ENCODE results near the gene ZNF565.
"Not testable (repeated sequence)": the region's sequence is repeated elsewhere in the genome, so short reads cannot be mapped to it uniquely, and the experiment has no call there.

Gene ZNF565

GRCh38 chr19:36236304-36236945, 22.0 kb upstream of the ZNF565 start:
- no peaks in the 10 kb centered on the region for H3K4me1 Mint-ChIP-seq (ENCODE audit: low read depth)
- DNase-seq: no peak
- H3K27ac Mint-ChIP-seq: no peak overlapping the region
- H3K9me3 Mint-ChIP-seq: peaks cover 62% of the 10 kb centered on the region
- no peaks in the 10 kb centered on the region for H3K27me3 Mint-ChIP-seq
- peaks cover 91% of the 10 kb centered on the region for H3K36me3 Mint-ChIP-seq (ENCODE audit: low read depth)
- no peak overlapping the region for H3K4me3 Mint-ChIP-seq

- peaks cover 64% of the 10 kb centered on the region for H3K9me3 Mint-ChIP-seq
- not testable (repeated sequence) for H3K27ac Mint-ChIP-seq; DNase-seq; H3K4me3 Mint-ChIP-seq; H3K27me3 Mint-ChIP-seq; H3K4me1 Mint-ChIP-seq (ENCODE audit: low read depth)
- peaks cover 99% of the 10 kb centered on the region for H3K36me3 Mint-ChIP-seq (ENCODE audit: low read depth)
Measured at GRCh38 chr19:36233626-36234025, 19.2 kb upstream of the ZNF565 start.

GRCh38 chr19:36225219-36225892, 10.9 kb upstream of the ZNF565 start:
- Mint-ChIP-seq H3K27ac (peak overlapping the region; percentile 76), H3K4me3 (no peak overlapping the region), H3K9me3 (peaks cover 35% of the 10 kb centered on the region), H3K4me1 (ENCODE audit: low read depth) (peaks cover 28% of the 10 kb centered on the region), H3K36me3 (ENCODE audit: low read depth) (peaks cover 99% of the 10 kb centered on the region), H3K27me3 (no peaks in the 10 kb centered on the region)
- no peak for DNase-seq

DNA sequence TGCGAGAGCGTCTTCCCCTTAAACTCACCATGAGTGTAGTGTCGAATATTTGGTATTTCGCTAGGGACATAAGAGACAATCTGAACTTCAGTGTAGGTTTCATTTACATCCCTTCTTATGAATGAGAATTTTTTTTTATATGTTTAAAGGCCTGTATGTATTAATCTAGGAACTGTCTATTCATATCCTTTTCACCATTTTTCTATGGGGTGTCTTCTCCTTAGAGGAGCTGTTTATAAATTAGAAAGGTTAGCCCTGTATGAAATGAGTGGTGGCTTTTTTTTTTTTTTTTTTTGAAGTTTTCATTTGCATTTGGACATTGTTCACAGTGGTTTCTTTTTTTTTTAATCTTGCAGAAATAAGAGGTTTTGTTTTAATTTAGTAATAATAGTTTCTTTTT, 8.0 kb upstream of the ZNF565 start:
- H3K36me3 Mint-ChIP-seq (ENCODE audit: low read depth): peaks cover 94% of the 10 kb centered on the region
- peaks cover 39% of the 10 kb centered on the region for H3K4me1 Mint-ChIP-seq (ENCODE audit: low read depth)
- H3K27me3 Mint-ChIP-seq: no peaks in the 10 kb centered on the region
- no peak overlapping the region for H3K4me3 Mint-ChIP-seq
- DNase-seq: no peak
- H3K27ac Mint-ChIP-seq: no peak overlapping the region
- peaks cover 26% of the 10 kb centered on the region for H3K9me3 Mint-ChIP-seq

DNA sequence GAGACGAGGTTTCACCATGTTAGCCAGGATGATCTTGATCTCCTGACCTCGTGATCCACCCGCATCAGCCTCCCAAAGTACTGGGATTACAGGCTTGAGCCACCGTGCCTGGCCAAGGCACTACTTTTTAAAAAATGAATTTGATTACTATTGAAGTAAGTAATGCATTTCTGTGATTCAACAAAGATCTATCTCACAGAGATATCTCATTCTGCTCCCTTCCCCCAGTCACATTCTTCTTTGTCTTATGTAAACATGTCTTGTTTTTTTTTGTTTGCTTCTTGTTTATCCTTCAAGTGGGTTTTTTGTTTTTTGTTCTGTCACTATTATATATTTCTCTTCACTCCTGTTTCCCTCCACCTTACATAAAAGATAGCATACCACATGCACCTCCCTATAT, 7.0 kb upstream of the ZNF565 start:
- peaks cover 91% of the 10 kb centered on the region for H3K36me3 Mint-ChIP-seq (ENCODE audit: low read depth)

GRCh38 chr19:36215276-36216123, 1.0 kb upstream of the ZNF565 start:
- no peak for DNase-seq

More for the DNA sequence above, 7.0 kb upstream of the ZNF565 start:
- H3K27me3 Mint-ChIP-seq: no peaks in the 10 kb centered on the region
- H3K4me1 Mint-ChIP-seq (ENCODE audit: low read depth): peaks cover 46% of the 10 kb centered on the region
- H3K27ac Mint-ChIP-seq: no peak overlapping the region
- no peak overlapping the region for H3K4me3 Mint-ChIP-seq
- no peak for DNase-seq
- peaks cover 26% of the 10 kb centered on the region for H3K9me3 Mint-ChIP-seq

DNA sequence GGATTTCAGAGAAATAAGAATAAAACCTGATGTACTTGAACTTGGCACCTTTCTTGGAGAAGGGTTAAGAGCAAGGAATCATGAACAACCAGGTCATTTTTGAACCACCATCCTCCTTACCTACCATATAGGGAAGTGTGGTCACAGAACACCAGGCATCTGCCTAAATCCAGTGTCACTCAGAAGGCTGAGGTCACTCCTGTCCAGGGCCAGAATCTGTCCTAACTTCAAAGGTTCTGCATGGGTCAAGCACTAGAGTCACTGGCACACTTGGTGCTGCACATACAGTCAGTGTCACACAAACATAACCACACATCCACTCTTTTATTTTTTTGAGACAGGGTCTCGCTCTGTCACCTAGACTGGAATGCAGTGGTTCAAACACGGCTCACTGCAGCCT, 1.6 kb downstream of the ZNF565 start:
- Mint-ChIP-seq H3K27me3 (no peaks in the 10 kb centered on the region), H3K9me3 (no peaks in the 10 kb centered on the region), H3K4me1 (ENCODE audit: low read depth) (peaks cover 16% of the 10 kb centered on the region), H3K36me3 (ENCODE audit: low read depth) (peaks cover 21% of the 10 kb centered on the region), H3K27ac (peak overlapping the region; percentile 22), H3K4me3 (peak overlapping the region; percentile 38)
- no peak for DNase-seq

More at GRCh38 chr19:36215276-36216123, 1.0 kb upstream of the ZNF565 start:
- Mint-ChIP-seq H3K9me3 (peaks cover 6% of the 10 kb centered on the region), H3K4me3 (no peak overlapping the region), H3K27ac (no peak overlapping the region), H3K4me1 (ENCODE audit: low read depth) (peaks cover 29% of the 10 kb centered on the region), H3K36me3 (ENCODE audit: low read depth) (peaks cover 42% of the 10 kb centered on the region), H3K27me3 (no peaks in the 10 kb centered on the region)

GRCh38 chr19:36210497-36210896, 4.0 kb downstream of the ZNF565 start:
- Mint-ChIP-seq H3K36me3 (ENCODE audit: low read depth) (peaks cover 3% of the 10 kb centered on the region), H3K9me3 (no peaks in the 10 kb centered on the region), H3K4me1 (ENCODE audit: low read depth) (peaks cover 2% of the 10 kb centered on the region), H3K27ac (no peak overlapping the region), H3K27me3 (no peaks in the 10 kb centered on the region), H3K4me3 (no peak overlapping the region)
- no peak for DNase-seq

GRCh38 chr19:36209372-36209771, 5.1 kb downstream of the ZNF565 start:
- Mint-ChIP-seq H3K4me3 (no peak overlapping the region), H3K27me3 (no peaks in the 10 kb centered on the region), H3K4me1 (ENCODE audit: low read depth) (peaks cover 2% of the 10 kb centered on the region), H3K9me3 (no peaks in the 10 kb centered on the region), H3K36me3 (ENCODE audit: low read depth) (peaks cover 5% of the 10 kb centered on the region), H3K27ac (no peak overlapping the region)
- no peak for DNase-seq

GRCh38 chr19:36207605-36208252, 6.7 kb downstream of the ZNF565 start:
- H3K4me1 Mint-ChIP-seq (ENCODE audit: low read depth): no peaks in the 10 kb centered on the region
- H3K36me3 Mint-ChIP-seq (ENCODE audit: low read depth): peaks cover 5% of the 10 kb centered on the region
- H3K4me3 Mint-ChIP-seq: no peak overlapping the region

GRCh38 chr19:36203293-36203692, 11.2 kb downstream of the ZNF565 start:
- H3K27ac Mint-ChIP-seq: no peak overlapping the region
- no peaks in the 10 kb centered on the region for H3K27me3 Mint-ChIP-seq
- H3K36me3 Mint-ChIP-seq (ENCODE audit: low read depth): peaks cover 15% of the 10 kb centered on the region
- no peak overlapping the region for H3K4me3 Mint-ChIP-seq
- H3K4me1 Mint-ChIP-seq (ENCODE audit: low read depth): no peaks in the 10 kb centered on the region
- H3K9me3 Mint-ChIP-seq: no peaks in the 10 kb centered on the region
- DNase-seq: no peak

More at GRCh38 chr19:36207605-36208252, 6.7 kb downstream of the ZNF565 start:
- H3K9me3 Mint-ChIP-seq: no peaks in the 10 kb centered on the region
- H3K27me3 Mint-ChIP-seq: no peaks in the 10 kb centered on the region
- no peak overlapping the region for H3K27ac Mint-ChIP-seq
- no peak for DNase-seq

GRCh38 chr19:36201684-36202083, 12.8 kb downstream of the ZNF565 start:
- no peak for DNase-seq
- Mint-ChIP-seq H3K9me3 (no peaks in the 10 kb centered on the region), H3K36me3 (ENCODE audit: low read depth) (peaks cover 22% of the 10 kb centered on the region), H3K4me3 (no peak overlapping the region), H3K27me3 (no peaks in the 10 kb centered on the region), H3K27ac (no peak overlapping the region), H3K4me1 (ENCODE audit: low read depth) (no peaks in the 10 kb centered on the region)

DNA sequence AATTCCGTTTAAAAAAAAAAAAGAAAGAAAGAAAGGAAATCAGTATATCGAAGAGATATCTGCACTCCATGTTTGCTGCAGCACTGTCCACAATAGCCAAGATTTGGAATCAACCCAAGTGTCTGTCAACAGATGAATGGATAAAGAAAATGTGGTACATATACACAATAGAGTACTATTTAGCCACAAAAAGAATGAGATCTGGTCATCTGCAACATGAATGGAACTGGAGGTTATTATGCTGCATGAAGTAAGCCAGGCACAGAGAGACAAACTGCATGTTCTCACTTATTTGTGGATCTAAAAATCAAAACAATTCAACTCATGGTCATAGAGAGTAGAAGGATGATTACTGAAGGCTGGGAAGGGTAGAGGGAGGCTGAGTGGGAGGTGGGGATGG, 16.3 kb downstream of the ZNF565 start:
- no peaks in the 10 kb centered on the region for H3K27me3 Mint-ChIP-seq
- DNase-seq: no peak
- no peak overlapping the region for H3K27ac Mint-ChIP-seq
- H3K36me3 Mint-ChIP-seq (ENCODE audit: low read depth): peaks cover 40% of the 10 kb centered on the region
- no peaks in the 10 kb centered on the region for H3K9me3 Mint-ChIP-seq
- no peak overlapping the region for H3K4me3 Mint-ChIP-seq
- H3K4me1 Mint-ChIP-seq (ENCODE audit: low read depth): no peaks in the 10 kb centered on the region

DNA sequence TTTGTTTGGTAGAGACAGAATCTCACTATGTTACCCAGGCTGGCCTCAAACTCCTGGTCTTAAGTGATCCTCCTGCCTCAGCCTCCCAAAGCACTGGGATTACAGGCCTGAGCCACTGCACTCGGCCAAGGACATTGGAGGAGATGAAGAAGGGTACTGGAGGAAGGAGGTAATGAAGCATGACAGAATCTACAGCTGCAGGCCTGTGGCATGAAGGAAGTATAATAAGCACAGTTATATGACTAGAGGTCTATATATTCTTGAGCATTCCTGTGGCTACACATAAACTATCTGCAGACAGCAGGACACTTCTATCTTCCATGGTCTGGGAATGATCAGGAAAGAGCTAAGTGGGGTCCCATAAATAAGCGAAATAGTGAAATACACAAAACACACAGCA, 18.2 kb downstream of the ZNF565 start:
- Mint-ChIP-seq H3K36me3 (ENCODE audit: low read depth) (peaks cover 42% of the 10 kb centered on the region), H3K4me1 (ENCODE audit: low read depth) (no peaks in the 10 kb centered on the region), H3K4me3 (no peak overlapping the region), H3K27ac (no peak overlapping the region), H3K9me3 (no peaks in the 10 kb centered on the region), H3K27me3 (no peaks in the 10 kb centered on the region)
- DNase-seq: no peak
